Small intestine (tissue), 7 donors: ENCODE results near the gene RMI2. TPM values are rescaled to one million over a fixed set of nuclear protein-coding genes. Genes with fewer than 3 reads are reported as not detected.
"Not testable (repeated sequence)": the region's sequence is repeated elsewhere in the genome, so short reads cannot be mapped to it uniquely, and the experiment has no call there.

Experiments used
- DNase-seq, 2 donors: peaks; one replicate each; pipeline versions ENCODE4 v3.0.0 to v3.0.0-alpha.2; 2013
- FAIRE-seq: peaks from 2 replicates; lab custom pipeline; 2012; peaks lifted over from hg19 to GRCh38; lab: Jason Lieb, UNC
- H3K27ac ChIP-seq, 3 donors: one replicate each; pipeline ENCODE4 v1.5.1; 2013; ENCODE audit warnings: low read length in 2 of 3, mild to moderate bottlenecking in 2 of 3, control low read depth in 1 of 3, inconsistent platforms in 1 of 3, low read depth in 1 of 3, moderate library complexity in 1 of 3
- H3K27me3 ChIP-seq, 3 donors: one replicate each; pipeline ENCODE4 v1.6.1; 2013; ENCODE audit warnings: low read length in 3 of 3, inconsistent platforms in 1 of 3; ENCODE audit not compliant: control insufficient read depth in 3 of 3, insufficient read depth in 3 of 3
- H3K36me3 ChIP-seq, 3 donors: one replicate each; pipeline ENCODE4 v1.6.1; 2013; ENCODE audit warnings: low read length in 3 of 3, inconsistent platforms in 1 of 3, low read depth in 1 of 3, mild to moderate bottlenecking in 1 of 3, moderate library complexity in 1 of 3; ENCODE audit not compliant: control insufficient read depth in 3 of 3, insufficient read depth in 2 of 3
- H3K4me1 ChIP-seq, 3 donors: one replicate each; pipeline ENCODE4 v1.6.1; 2013; ENCODE audit warnings: low read length in 2 of 3, inconsistent platforms in 1 of 3, low read depth in 1 of 3, mild to moderate bottlenecking in 1 of 3, moderate library complexity in 1 of 3; ENCODE audit not compliant: control insufficient read depth in 3 of 3, insufficient read depth in 2 of 3
- H3K4me3 ChIP-seq, 3 donors: one replicate each; pipeline ENCODE4 v1.5.1; 2013; ENCODE audit warnings: low read length in 3 of 3, control low read depth in 1 of 3, inconsistent platforms in 1 of 3, low read depth in 1 of 3, mild to moderate bottlenecking in 1 of 3, moderate library complexity in 1 of 3
- H3K9me3 ChIP-seq, 2 donors: one replicate each; pipeline ENCODE4 v1.6.1; 2013; ENCODE audit warnings: low read depth in 1 of 2, low read length in 1 of 2; ENCODE audit not compliant: control insufficient read depth in 2 of 2, insufficient read depth in 1 of 2
- WGBS, 3 donors: extraction: QIAGEN DNeasy Blood & Tissue Kit; methylation state at CpG; one replicate each; pipeline ENCODE4 v1.1.7; 2013; 5-methylcytosine and 5-hydroxymethylcytosine counted together
- polyA plus RNA-seq, 4 donors: library from polyadenylated mRNA; stranded (reverse) in 3 of 4; unstranded in 1 of 4; fragments of 200-250 nt in 3 of 4; fragments of 120-200 nt in 1 of 4; gene quantifications; one replicate each; pipeline versions ENCODE4 v1.2.1 to v1.2.3, GENCODE V29; 2013
- donor health status: healthy with polysubstance abuse.
- donor health status: control.
- donor health status: control.
- donor health status: Bipolar disorder and iron deficiency.
- donor health status: healthy.

The RMI2 gene
- polyA plus RNA-seq, 4 donors, result 1.4 to 14.6 (median 8.6) TPM

- Histone ChIP-seq H3K27me3 (no peaks in the 10 kb centered on the region), H3K27ac (no peak overlapping the region), H3K9me3 (no peaks in the 10 kb centered on the region), H3K4me1 (no peaks in the 10 kb centered on the region), H3K4me3 (no peak overlapping the region), H3K36me3 (no peaks in the 10 kb centered on the region)
- WGBS, 3 donors, result 77 to 85% (median 83%) methylated on average over 6 of the region's 6 CpGs
- FAIRE-seq, result no peak
- DNase-seq, result no peak
Measured at GRCh38 chr16:11372829-11373306, 27.6 kb downstream of the RMI2 start.

- H3K27ac ChIP-seq, result no peak overlapping the region
- no peaks in the 10 kb centered on the region for H3K27me3 ChIP-seq
- H3K4me3 ChIP-seq, result no peak overlapping the region
- no peaks in the 10 kb centered on the region for H3K36me3 ChIP-seq
- 80 to 87% (median 81%) methylated on average over 4 of the region's 4 CpGs for WGBS, 3 donors
- no peak for DNase-seq
- no peak for FAIRE-seq
- no peaks in the 10 kb centered on the region for H3K9me3 ChIP-seq
- no peaks in the 10 kb centered on the region for H3K4me1 ChIP-seq
Measured at GRCh38 chr16:11374255-11374654, 29.0 kb downstream of the RMI2 start.

GRCh38 chr16:11377154-11377553 lies 31.9 kb downstream of the RMI2 start:
- no peak overlapping the region for H3K27ac ChIP-seq
- H3K4me3 ChIP-seq, result no peak overlapping the region
- no peaks in the 10 kb centered on the region for H3K36me3 ChIP-seq
- 89 to 91% (median 90%) methylated on average over 3 of the region's 3 CpGs for WGBS, 3 donors
- no peak for FAIRE-seq
- no peak for DNase-seq
- H3K4me1 ChIP-seq, result no peaks in the 10 kb centered on the region
- H3K9me3 ChIP-seq, result no peaks in the 10 kb centered on the region
- H3K27me3 ChIP-seq, result no peaks in the 10 kb centered on the region

GRCh38 chr16:11378951-11379350 lies 33.7 kb downstream of the RMI2 start:
- not testable (repeated sequence) for DNase-seq, H3K27ac ChIP-seq, H3K4me1 ChIP-seq, H3K27me3 ChIP-seq, H3K9me3 ChIP-seq, H3K36me3 ChIP-seq, FAIRE-seq, H3K4me3 ChIP-seq
- WGBS, 3 donors, result 80 to 84% (median 81%) methylated on average over 5 of the region's 5 CpGs

GRCh38 chr16:11379420-11379819 lies 34.2 kb downstream of the RMI2 start:
- H3K9me3 ChIP-seq, result no peaks in the 10 kb centered on the region
- H3K27me3 ChIP-seq, result no peaks in the 10 kb centered on the region
- no peak overlapping the region for H3K4me3 ChIP-seq
- no peaks in the 10 kb centered on the region for H3K36me3 ChIP-seq
- FAIRE-seq, result no peak
- no peak for DNase-seq
- 30 to 59% (median 34%) methylated on average over 7 of the region's 7 CpGs for WGBS, 3 donors
- H3K4me1 ChIP-seq, result no peaks in the 10 kb centered on the region
- no peak overlapping the region for H3K27ac ChIP-seq

GRCh38 chr16:11380836-11381235 lies 35.6 kb downstream of the RMI2 start:
- no peaks in the 10 kb centered on the region for H3K9me3 ChIP-seq
- H3K27ac ChIP-seq, result no peak overlapping the region
- no peak overlapping the region for H3K4me3 ChIP-seq
- FAIRE-seq (no peak), DNase-seq (no peak)
- no peaks in the 10 kb centered on the region for H3K4me1 ChIP-seq
- no peaks in the 10 kb centered on the region for H3K36me3 ChIP-seq
- no peaks in the 10 kb centered on the region for H3K27me3 ChIP-seq
- 91 to 96% (median 93%) methylated on average over 9 of the region's 9 CpGs for WGBS, 3 donors

- no peak for DNase-seq
- Histone ChIP-seq H3K9me3 (no peaks in the 10 kb centered on the region), H3K27me3 (no peaks in the 10 kb centered on the region), H3K4me1 (no peaks in the 10 kb centered on the region), H3K27ac (no peak overlapping the region), H3K4me3 (no peak overlapping the region), H3K36me3 (no peaks in the 10 kb centered on the region)
- no peak for FAIRE-seq
- WGBS, 3 donors, result 87 to 93% (median 88%) methylated on average over 14 to 15 of the region's 15 CpGs
Measured at GRCh38 chr16:11383481-11384183, 38.4 kb downstream of the RMI2 start.

- no peak overlapping the region for H3K27ac ChIP-seq
- WGBS, 3 donors, result 81 to 91% (median 85%) methylated on average over 21 to 25 of the region's 25 CpGs
- no peak overlapping the region for H3K4me3 ChIP-seq
- FAIRE-seq (no peak), DNase-seq (no peak)
- H3K36me3 ChIP-seq, result no peaks in the 10 kb centered on the region
- no peaks in the 10 kb centered on the region for H3K9me3 ChIP-seq
- H3K4me1 ChIP-seq, result no peaks in the 10 kb centered on the region
- H3K27me3 ChIP-seq, result no peaks in the 10 kb centered on the region
Measured at GRCh38 chr16:11384184-11384955, 39.1 kb downstream of the RMI2 start.
